DMS114 treated with DMSO at 0.1 percent for 48 hours (cell line): Measurements from ENCODE around the gene MTERF4.

Source experiments
- DNase-seq: peaks from one replicate; lab custom pipeline; 2025; ENCODE audit not compliant: unreplicated experiment; lab: John Stamatoyannopoulos, UW

Gene MTERF4

DNA sequence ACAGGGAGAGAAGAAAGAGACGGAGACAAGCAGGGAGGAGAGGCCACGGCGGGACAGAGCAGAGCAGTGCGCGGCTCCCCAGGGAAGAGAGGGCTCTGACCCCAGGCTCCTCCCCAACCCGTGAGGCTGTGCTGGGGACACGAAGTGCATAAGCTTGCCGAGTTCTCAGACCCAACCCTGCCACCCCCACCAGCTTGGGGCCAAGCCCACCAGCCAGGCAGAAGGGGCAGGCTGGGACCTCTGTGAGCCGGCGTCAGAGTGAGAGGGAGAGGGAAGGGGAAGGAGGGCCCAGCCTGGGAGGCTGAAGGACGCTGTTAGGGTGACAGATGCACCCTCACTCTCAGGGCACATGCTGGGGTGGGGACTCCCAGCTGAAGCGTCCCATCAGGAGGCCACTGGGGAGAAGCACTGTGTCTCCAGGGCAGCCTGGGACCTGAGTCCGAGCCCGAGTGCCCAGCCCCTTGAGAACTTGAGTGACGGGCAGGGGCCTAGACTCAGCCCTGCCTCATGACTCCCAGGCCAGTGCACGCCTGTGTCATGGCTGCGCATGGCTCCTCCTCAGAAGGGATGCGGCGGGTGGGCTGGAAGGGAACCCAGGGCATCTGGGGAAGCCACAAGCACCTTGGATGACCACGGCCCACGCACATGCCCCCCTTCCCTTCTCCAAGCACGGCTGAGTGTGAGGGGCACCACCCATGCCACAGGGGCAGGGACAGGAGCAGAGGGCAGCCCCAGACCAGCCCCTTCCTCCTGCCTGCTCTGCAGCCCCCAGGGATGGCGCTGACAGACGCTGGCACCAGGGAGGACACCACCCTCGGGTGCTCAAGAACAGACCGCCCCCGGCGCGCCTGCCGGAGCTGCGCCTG is 31.0 kb downstream of the MTERF4 start:
- DNase-seq, result no peak

DNA sequence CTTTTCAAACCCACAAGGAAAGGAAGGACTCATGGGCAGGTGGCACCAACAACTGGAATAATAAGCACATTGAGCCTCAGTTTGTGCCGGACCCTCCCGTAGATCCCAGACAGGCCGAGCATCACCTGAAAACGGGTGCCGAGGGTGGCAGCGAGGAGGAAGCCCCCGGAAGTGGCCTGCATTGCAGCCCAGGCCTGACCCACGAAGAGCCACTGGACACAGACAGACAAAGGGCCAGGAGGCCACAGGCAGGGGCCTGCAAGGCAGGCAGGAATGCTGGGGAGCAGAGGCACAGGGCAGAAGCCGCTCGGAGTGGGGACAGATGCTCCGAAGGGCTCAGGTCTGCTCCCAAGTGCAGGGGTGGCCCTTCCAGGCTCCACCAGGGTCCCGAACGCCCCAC is 31.7 kb downstream of the MTERF4 start:
- DNase-seq, result no peak

DNA sequence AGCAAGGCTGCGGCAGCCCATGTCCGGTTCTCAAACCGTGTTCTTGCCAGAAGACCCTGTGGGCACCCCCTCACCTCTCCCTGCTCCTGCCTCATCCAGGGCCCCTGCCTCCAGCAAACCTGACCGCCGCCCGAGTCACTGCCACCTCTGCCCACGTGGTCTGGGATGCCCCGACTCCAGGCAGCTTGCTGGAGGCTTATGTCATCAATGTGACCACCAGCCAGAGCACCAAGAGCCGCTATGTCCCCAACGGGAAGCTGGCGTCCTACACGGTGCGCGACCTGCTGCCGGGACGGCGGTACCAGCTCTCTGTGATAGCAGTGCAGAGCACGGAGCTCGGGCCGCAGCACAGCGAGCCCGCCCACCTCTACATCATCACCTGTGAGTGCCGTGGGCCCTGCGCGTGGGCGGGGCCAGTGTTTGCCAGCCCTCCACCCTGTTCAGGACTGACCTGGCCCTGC is 32.2 kb downstream of the MTERF4 start:
- no peak for DNase-seq

DNA sequence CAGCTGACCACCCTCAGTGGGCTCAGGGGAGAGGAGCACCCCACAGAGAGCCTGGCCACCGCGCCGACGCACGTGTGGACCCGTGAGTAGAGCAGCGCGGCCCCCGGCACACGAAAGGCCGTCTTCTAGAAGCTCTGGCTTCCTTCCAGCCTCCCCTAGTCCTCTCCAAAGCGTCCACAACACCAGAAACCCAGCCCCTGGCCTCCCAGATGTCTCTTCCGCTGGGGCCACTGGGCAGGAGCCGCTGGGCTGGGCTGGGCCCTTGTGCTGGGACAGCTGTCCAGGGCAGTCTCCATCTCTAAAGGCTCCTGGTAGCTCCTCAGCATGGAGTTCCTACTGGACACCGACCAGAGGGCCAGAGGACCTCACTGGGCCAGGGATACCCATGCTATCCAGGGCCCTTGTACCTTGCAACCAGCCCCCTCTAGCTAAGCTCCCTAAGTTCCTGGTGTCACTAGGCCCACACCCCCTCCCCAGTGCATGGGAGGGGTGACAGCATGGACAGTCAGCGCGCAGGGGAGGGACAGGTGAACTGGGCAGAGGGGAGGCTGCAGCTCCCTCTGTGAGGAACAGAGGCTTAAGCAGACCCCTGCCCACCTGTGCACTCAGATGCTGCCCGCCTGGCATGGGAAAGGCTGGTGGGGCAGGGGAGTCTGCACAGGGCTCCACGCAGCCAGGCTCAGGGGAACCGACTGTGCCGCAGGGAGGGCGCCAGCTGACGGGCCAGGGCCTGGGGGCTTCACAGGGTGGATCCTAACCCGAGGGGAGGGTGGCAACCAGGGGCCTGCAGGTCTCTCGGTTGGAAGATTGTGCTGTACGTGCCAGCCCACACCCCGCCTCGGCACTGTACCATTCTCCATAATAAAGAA is 32.9 kb downstream of the MTERF4 start:
- no peak for DNase-seq

DNA sequence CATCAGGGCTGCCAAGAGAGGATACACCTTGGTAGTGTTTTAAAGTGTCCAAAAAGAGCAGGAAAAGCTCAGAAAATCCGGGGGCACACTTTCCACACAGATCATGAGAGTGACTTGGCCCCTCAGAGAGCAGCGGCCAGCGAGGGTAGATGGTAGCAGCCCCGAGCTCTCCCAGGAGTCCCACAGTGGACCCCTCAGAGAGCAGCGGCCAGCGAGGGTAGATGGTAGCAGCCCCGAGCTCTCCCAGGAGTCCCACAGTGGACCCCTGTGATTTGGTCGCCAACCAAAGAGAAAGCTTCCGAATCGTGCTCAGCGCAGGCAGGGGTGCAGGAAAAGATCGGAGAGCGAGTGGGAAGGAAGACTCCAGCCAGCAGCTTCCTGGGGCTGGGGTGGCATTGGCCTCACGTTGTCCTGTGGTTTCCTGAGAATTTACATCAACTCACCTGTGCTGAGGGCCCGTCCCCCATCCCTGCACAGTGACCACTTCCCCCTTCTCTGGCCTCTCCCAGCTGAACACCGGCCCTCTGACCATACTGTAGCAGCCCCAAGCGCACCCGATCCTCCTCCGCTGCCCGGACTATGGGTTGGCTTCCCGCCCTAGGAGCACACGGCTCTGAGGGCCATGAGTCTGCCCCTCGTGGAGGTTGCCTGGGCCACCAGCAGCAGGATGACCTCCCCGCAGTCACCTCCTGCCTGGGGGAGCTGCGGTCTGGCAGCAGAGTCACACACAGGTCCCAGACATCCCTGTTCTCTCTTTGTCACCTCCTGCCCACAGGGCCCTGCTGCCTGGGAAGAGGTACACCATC is 33.7 kb downstream of the MTERF4 start:
- DNase-seq, result no peak

DNA sequence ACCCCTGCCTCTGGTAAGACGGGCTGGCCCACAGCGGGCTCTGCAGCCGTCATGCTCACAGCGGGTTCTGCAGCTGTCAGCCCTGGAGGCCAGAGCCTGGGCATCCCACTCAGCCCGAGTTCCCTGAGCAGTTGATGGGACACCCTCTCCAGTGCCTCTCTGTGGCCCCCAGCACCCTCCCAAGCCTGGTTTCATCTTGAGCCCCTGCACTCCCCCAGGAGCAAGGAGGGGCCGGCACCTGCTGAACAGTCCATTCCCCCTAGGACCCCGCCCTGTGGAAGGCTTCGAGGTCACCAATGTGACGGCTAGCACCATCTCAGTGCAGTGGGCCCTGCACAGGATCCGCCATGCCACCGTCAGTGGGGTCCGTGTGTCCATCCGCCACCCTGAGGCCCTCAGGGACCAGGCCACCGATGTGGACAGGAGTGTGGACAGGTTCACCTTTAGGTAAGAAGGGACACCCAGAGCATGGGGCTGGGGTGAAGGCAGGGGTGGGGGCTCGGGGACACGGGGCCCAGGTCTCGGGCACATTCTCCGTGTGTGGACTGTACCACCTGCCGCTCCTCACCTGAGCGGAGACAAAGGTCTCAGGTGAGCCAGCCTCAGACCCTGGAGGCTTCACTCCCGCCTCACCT is 34.5 kb downstream of the MTERF4 start:
- no peak for DNase-seq

DNA sequence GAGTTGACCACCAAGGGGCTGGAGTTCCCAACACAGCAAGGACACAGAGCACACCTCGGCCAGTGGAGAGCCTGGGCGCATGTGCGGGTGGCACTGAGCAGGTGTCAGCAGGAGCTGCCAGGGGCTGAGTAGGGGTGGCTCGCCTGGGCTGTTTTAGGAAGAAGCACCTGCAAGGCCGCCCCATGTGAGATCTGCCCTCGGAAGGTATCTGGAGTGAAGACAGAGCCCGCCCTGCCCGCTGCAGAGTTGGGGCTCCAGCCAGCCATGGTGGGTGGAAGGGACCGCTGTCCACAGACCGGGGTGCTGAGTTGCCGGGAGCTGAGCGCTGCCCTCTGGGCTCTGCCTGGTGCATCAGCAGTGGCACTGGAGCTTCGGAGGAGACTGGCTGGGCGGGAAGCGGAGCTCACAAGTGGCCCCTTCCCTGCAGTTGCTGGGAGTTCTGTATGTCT is 35.2 kb downstream of the MTERF4 start:
- DNase-seq, result no peak

DNA sequence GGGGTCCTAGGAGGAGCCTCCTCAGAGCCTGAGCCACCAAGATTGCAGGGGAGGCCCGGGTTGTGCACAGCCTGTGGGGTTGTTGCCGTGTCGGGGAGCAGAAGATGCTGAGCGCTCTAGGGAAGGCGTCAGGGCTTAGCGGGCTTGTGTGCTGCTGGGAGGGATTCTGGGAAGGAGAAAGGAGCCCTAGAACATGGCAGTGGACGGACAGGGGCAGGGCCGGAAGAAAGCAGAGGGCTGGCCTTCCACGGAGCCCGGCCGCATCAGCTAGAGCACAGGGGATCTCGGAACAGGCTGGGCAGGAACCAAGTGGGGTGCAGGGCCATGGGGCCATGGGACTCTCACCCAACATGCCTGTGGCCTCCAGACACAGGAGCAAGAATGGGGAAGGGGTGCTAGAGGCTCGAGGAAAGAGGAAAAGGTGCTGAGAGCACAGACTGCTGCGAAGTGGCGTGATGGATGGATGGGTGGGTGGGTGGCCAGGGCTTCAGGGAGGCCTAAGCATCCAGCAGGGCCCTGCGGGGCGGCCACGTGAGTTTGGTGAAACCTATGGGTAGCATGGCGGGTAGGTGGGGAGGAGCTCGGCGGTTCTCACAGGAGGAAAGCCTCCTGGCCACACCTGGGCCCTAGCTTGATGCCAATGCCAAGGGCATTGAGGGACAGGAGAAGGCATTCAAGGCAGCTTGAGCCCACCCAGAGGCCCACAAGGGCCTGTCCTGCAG is 35.8 kb downstream of the MTERF4 start:
- no peak for DNase-seq

DNA sequence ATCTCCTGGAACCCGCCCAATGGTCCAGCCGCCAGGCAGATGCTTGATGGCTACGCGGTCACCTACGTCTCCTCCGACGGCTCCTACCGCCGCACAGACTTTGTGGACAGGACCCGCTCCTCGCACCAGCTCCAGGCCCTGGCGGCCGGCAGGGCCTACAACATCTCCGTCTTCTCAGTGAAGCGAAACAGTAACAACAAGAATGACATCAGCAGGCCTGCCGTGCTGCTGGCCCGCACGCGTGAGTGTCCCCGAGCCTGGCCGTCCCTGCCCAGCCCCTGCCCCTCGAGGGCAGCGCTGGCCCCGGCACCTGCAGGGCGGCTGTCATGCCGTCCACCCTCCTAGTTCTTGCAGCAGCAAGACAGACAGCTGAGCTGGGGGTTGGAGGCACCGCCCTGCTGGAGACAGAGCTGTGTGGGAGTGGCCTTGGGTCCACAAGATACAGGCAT is 36.7 kb downstream of the MTERF4 start:
- no peak for DNase-seq

DNA sequence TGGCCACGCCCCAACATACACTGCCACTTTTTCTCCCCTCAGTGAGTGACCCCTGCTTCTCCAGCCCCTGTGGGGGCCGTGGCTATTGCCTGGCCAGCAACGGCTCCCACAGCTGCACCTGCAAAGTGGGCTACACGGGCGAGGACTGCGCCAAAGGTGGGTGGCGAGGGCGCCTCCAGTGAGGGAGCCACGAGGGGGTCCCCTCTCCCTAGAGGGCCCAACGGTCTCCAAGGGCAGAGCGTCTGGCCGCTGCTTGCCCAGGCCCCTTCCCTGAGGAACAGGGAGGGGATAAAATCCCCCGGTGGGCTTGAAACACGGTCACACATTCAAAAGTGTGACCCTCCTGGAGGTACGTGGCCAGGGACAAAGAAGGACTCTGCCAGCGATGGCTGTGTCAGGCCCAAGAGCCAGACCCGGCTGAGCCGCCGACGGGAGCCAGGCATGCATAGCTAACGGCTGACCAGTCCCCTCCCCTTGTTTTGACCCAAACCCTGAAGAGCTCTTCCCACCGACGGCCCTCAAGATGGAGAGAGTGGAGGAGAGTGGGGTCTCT is 37.2 kb downstream of the MTERF4 start:
- DNase-seq, result no peak

DNA sequence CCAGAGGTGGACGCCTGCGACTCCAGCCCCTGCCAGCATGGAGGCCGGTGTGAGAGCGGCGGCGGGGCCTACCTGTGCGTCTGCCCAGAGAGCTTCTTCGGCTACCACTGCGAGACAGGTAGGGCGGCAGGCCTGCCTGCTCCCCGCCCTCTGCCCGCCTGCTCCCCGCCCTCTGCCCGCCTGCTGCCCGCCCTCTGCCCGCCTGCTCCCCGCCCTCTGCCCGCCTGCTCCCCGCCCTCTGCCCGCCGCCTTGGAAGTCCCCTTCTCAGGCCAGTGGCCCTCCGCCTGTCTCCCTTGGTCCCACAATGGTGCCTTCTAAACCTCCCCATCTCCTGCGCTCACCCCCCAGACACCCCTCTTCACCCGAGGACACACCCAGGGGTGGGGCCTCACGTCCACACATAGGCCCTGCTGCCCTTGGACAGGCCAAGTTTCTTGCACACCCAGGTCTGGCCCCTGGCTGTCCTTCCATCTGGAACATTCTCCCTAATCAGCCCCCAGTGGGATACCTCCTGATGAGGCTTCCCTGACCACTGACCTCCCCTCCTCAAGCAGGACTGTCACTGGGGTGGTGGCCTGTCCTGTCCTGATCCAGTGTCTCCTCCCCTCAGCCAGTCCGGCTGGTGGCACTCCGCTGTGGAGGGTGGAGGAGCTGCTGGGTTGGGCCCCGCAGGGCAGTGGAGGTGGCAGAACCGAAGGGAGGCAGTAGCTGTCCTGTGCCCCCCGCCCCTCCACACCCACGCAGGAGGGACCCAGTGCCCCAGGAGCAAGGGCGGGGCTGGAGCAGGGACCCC is 37.9 kb downstream of the MTERF4 start:
- DNase-seq, result no peak

DNA sequence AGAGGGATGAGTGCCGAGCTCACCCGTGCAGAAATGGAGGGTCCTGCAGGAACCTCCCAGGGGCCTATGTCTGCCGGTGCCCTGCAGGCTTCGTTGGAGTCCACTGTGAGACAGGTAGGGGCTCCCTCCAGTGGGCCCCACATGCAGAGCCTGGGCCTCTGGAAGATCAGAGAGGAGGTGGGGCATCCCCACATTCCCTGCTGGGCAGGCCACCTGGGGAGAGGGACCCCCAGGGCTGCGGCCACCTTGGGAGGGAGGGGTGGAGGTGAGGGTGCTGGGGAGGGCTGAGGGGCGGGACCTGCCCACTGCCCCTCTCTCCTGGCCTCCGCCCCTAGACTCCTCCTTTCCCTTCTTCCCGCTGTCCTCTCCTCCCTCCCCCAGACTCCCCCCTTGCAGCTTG is 38.5 kb downstream of the MTERF4 start:
- no peak for DNase-seq

DNA sequence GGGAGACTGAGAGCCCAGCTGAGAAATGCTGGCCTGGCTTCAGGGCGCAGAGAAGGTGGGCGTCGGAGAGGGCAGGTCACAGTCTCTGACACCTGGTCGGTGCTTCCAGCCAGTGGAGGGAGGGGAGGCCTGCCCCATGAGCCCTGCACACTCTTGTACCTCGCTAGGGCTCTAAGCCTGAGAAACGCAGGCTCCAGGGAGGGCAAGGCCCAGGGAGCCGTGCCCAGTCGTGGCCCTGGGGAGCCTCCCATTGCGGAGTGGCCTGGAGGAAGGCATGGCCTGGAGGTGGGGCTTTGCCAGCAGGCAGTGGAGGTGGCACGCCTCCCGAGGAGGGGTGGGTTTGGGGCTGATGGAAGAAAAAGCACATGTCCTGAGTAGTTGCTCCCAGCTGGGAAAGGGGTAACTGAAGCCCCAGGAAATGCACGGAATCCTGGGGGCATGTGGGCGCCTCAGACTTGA is 39.0 kb downstream of the MTERF4 start:
- no peak for DNase-seq

DNA sequence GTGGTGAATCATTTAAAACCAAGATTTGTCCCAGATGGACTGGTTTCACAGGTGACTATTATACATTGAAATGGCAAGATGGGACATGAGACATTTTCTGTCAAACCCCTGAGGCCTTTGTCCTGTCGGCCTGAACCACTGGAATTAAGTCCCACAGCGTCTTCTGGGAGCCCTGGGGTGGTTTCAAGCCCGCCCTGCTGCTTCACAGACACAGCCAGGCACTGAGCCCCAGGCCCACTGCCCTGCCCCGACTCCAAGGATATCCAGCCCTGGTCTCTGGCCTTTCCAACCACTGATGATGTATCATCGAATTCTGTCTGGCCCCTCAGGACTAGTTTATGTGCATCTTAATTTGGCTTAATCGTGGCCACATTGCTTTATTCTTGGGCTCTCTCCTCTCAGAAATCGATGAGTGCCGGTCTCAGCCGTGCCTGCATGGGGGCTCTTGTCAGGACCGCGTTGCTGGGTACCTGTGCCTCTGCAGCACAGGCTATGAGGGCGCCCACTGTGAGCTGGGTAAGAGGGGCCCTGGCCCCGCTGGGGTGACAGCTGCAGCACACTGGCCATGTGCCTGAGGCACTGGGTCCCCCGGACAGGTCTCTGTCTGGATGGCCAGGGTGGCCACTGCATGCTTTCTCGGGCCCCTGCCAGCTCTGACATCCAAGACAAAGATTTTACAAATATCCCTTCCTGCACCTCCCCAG is 39.5 kb downstream of the MTERF4 start:
- no peak for DNase-seq

DNA sequence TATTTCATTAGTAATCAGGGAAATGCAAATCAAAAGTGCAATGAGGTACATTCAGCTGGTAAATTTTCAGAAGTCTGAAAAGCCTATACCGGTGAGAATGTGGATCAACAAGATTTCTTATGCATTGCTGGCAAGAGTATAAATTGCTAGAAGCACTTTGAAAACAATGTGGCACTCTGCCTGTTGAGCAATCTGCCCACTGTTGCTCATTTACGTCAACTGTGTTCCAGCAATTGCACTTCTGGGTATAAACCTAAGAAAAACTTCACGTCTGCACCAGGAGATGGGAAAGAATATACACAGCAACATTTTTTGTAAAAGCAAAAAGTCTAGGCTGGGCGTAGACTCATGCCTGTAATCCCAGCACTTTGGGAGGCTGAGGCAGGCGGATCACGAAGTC is 40.8 kb downstream of the MTERF4 start:
- DNase-seq, result no peak

DNA sequence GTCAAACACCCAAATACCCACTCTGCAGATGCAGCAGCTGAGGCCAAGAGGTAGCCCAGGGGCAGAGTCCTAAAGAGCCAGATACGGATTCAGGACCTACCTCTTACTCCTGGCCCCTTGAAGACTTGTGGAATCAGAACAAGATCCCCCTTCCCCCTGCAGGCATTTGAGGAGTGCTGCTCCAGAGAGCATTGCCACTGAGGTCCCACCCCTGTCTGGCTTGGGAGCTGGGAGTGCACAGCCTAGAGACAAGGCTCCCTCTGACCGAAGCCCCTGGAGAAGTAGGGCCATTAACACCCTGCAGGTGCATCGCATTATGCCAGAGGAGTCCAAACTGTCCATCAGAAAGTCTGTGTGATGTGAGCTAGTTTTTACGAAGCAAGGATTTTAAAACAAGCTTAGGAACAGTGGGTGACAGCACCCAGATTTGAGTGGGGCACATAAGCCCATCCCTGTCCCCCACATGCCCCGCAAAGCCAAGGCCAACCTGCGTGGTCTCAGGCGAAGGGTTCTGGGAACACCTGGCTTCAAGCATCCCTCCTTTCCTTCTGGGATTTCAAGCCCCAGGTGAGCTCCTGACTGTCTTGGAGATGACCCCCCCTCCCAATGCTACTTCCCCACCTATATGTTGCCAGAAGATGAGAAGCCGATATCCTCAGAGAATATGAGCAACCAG is 48.4 kb downstream of the MTERF4 start:
- no peak for DNase-seq

DNA sequence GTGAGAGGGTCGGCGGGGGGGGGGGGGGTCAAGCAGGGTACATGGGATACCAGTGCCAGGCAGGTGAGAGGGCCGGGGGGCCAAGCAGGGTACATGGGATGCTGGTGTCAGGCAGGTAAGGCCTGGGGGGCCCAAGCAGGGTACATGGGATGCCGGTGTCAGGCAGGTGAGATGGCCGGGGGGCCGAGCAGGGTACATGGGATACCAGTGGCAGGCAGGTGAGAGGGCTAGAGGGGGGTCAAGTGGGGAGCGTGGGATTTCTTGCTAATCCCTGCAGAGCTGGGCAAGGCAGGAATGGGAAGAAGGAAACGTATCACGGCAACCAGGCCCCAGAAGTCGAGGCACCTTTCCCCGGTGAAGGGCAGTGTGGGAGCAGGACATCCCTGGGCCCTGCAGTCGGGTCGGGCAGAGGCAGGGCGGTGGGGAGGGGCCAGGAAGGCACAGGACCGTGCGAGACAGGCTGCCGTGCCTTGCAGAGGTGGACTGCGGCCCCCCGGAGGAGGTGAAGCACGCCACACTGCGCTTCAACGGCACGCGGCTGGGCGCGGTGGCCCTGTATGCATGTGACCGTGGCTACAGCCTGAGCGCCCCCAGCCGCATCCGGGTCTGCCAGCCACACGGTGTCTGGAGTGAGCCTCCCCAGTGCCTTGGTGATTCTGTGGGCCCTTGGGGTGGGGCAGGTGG is 49.3 kb downstream of the MTERF4 start:
- no peak for DNase-seq
